Gastrocnemius medialis (tissue), 4 donors: ENCODE data around the gene COX4I1. TPM values are rescaled to one million over a fixed set of nuclear protein-coding genes. Genes with fewer than 3 reads are reported as not detected.
A peak's percentile ranks its signal among the peaks of the same experiment; 100 is the strongest.

Experiments used
- ATAC-seq, 2 donors: fragments of 150-250 bp; one replicate each; pipeline ENCODE4 v1.9.1; 2016
- DNase-seq, 2 donors: peaks; one replicate each; pipeline ENCODE4 v3.0.0-alpha.2; 2019
- H3K27ac ChIP-seq, 4 donors: fragments of 200-600 bp; sonication (generic); 1 replicate in 1 of 4; 2 replicates in 3 of 4; pipeline ENCODE4 v1.5.1; 2016 to 2018; ENCODE audit warnings: mild to moderate bottlenecking in 2 of 4, moderate library complexity in 1 of 4
- H3K27me3 ChIP-seq, 3 donors: fragments of 200-600 bp; sonication (generic) in 2 of 3; 1 replicate in 1 of 3; 2 replicates in 2 of 3; pipeline versions ENCODE4 v1.5.1 to v1.6.0; 2016 to 2019; ENCODE audit warnings: mild to moderate bottlenecking in 1 of 3, moderate library complexity in 1 of 3
- H3K36me3 ChIP-seq, 2 donors: fragments of 200-600 bp; sonication (generic) in 1 of 2; one replicate each; pipeline ENCODE4 v1.5.1; 2017 to 2018
- H3K4me1 ChIP-seq, 2 donors: fragments of 200-600 bp; sonication (generic) in 1 of 2; one replicate each; pipeline ENCODE4 v1.5.1; 2016 to 2017; ENCODE audit warnings: mild to moderate bottlenecking in 2 of 2
- H3K4me3 ChIP-seq, 4 donors: fragments of 200-600 bp; sonication (generic) in 3 of 4; 1 replicate in 1 of 4; 2 replicates in 3 of 4; pipeline ENCODE4 v1.5.1; 2016 to 2019; ENCODE audit warnings: mild to moderate bottlenecking in 2 of 4
- H3K9me3 ChIP-seq, 3 donors: fragments of 200-600 bp; sonication (generic) in 2 of 3; 1 replicate in 1 of 3; 2 replicates in 2 of 3; pipeline ENCODE4 v1.5.1; 2016 to 2019
- CTCF ChIP-seq, 5 experiments: fragments of 450-650 bp in 3 of 5; fragments of 200-600 bp in 2 of 5; sonication (generic) in 2 of 5; IDR thresholded peaks in 4 of 5; conservative IDR thresholded peaks in 1 of 5; 1 replicate in 4 of 5; 2 replicates in 1 of 5; pipeline ENCODE4 v1.5.1; 2016 to 2019; ENCODE audit warnings: antibody characterized with exemption in 5 of 5, mild to moderate bottlenecking in 3 of 5, moderate library complexity in 3 of 5
- POLR2A ChIP-seq, 2 donors: fragments of 450-650 bp; IDR thresholded peaks; one replicate each; pipeline ENCODE4 v1.6.1; 2017; ENCODE audit warnings: antibody characterized with exemption in 2 of 2, mild to moderate bottlenecking in 2 of 2, moderate library complexity in 2 of 2
- in situ Hi-C, 4 donors: fragments of 200-750 bp; cut with MboI; loops; one replicate each; pipeline versions ENCODE4 v1.15.0 to v1.8.0; 2017; ENCODE audit warnings: low sequenced_read_pairs in 4 of 4
- intact Hi-C: fragments of 100-400 bp; cut with DNase I; formaldehyde crosslinking; loops from one replicate; pipeline ENCODE4 v1.15.1; 2023; ENCODE audit warnings: low total_unique reads
- total RNA-seq, 4 donors: library from RNA; depleted of rRNA; stranded (reverse); fragments of >200 nt; gene quantifications; one replicate each; pipeline versions ENCODE4 v1.1.0 to v1.2.3, GENCODE V29; 2016

The COX4I1 gene
- total RNA-seq = 100 to 1,000 TPM; 666 to 782 (median 689) TPM

- H3K36me3 ChIP-seq = peaks cover 0 to 33% of the 10 kb centered on the region in 2 donors
- DNase-seq = peak; percentile 94
- peak; percentile 95 for ATAC-seq
- in situ Hi-C loops = loop anchor here in 2 of 4 donors (25.0 kb wide), 2 partner anchors 713 to 738 kb away; partner anchors contain the start of gene FOXF1 (in 1 of the 2)
- H3K27ac ChIP-seq = peak within 1 kb of the TSS; percentile 90 to 98 (median 94)
- no peaks in the 10 kb centered on the region for H3K9me3 ChIP-seq
- peaks cover 17 to 26% of the 10 kb centered on the region in 2 donors for H3K4me1 ChIP-seq
- intact Hi-C loops = loop anchor here (1.0 kb wide), 1 partner anchor 188 kb away; no protein-coding TSS in a partner anchor
- TF ChIP-seq POLR2A (IDR thresholded peaks at IDR 0.05) (peak; percentile 98 to 99), CTCF (IDR thresholded peaks at IDR 0.05 in 4 of 5, conservative IDR thresholded peaks at IDR 0.05 in 1 of 5) (peak in 1 of 5 experiments; percentile 5)
- no peaks in the 10 kb centered on the region for H3K27me3 ChIP-seq
- H3K4me3 ChIP-seq = peak within 1 kb of the TSS; percentile 67 to 97 (median 91)
These were observed at the start of gene COX4I1, which contains the start of gene EMC8 for GRCh38 chr16:85799497-85800320. Gene COX4I1, plus strand, starts transcription at chr16:85799695. Its CDS starts 1,511 bp downstream, at chr16:85801206. Gene EMC8, minus strand, starts transcription at chr16:85799544. Its CDS starts 249 bp downstream, at chr16:85799295.

GRCh38 chr16:85749771-85750145 is 49.7 kb upstream of the COX4I1 start:
- intact Hi-C loops (no loop called here), in situ Hi-C loops (no loop called here)
- Histone ChIP-seq H3K36me3 (no peaks in the 10 kb centered on the region), H3K4me3 (peak overlapping the region in 2 of 4 donors; percentile 37 to 55), H3K9me3 (no peaks in the 10 kb centered on the region), H3K27ac (no peak overlapping the region), H3K27me3 (peaks cover 11 to 23% (median 11%) of the 10 kb centered on the region in 3 donors), H3K4me1 (peaks cover 6 to 7% of the 10 kb centered on the region in 2 donors)
- TF ChIP-seq CTCF (IDR thresholded peaks at IDR 0.05 in 4 of 5, conservative IDR thresholded peaks at IDR 0.05 in 1 of 5) = no peak
- no peak for TF ChIP-seq POLR2A (IDR thresholded peaks at IDR 0.05)
- ATAC-seq (no peak), DNase-seq (no peak)

- DNase-seq (no peak), ATAC-seq (peak in 1 of 2 donors; percentile 5)
- intact Hi-C loops (no loop called here), in situ Hi-C loops (no loop called here)
- no peak overlapping the region for H3K27ac ChIP-seq
- peaks cover 11 to 23% (median 11%) of the 10 kb centered on the region in 3 donors for H3K27me3 ChIP-seq
- H3K4me1 ChIP-seq = peaks cover 6 to 7% of the 10 kb centered on the region in 2 donors
- no peaks in the 10 kb centered on the region for H3K9me3 ChIP-seq
- H3K36me3 ChIP-seq = no peaks in the 10 kb centered on the region
- no peak for TF ChIP-seq POLR2A (IDR thresholded peaks at IDR 0.05)
- H3K4me3 ChIP-seq = peak overlapping the region; percentile 37 to 55 (median 48)
These were observed 49.2 kb upstream of the COX4I1 start for GRCh38 chr16:85750146-85750826.

GRCh38 chr16:85750827-85751697 is 48.4 kb upstream of the COX4I1 start, which contains the start of gene C16orf74:
Gene C16orf74, minus strand, starts transcription at chr16:85751096. Its CDS starts 15,879 bp downstream, at chr16:85735217.
- Histone ChIP-seq H3K27ac (no peak within 1 kb of the TSS), H3K9me3 (no peaks in the 10 kb centered on the region), H3K27me3 (peaks cover 11 to 23% (median 11%) of the 10 kb centered on the region in 3 donors), H3K36me3 (no peaks in the 10 kb centered on the region), H3K4me3 (peak within 1 kb of the TSS; percentile 37 to 55 (median 48)), H3K4me1 (peaks cover 6 to 7% of the 10 kb centered on the region in 2 donors)
- intact Hi-C loops = no loop called here
- TF ChIP-seq POLR2A (IDR thresholded peaks at IDR 0.05) (no peak), CTCF (IDR thresholded peaks at IDR 0.05 in 4 of 5, conservative IDR thresholded peaks at IDR 0.05 in 1 of 5) (no peak)
- ATAC-seq (peak; percentile 51 to 75), DNase-seq (no peak)
- in situ Hi-C loops = no loop called here
